ENCODE results near the gene ATCAY.
A peak's percentile ranks its signal among the peaks of the same experiment; 100 is the strongest.

Gene ATCAY

DNA sequence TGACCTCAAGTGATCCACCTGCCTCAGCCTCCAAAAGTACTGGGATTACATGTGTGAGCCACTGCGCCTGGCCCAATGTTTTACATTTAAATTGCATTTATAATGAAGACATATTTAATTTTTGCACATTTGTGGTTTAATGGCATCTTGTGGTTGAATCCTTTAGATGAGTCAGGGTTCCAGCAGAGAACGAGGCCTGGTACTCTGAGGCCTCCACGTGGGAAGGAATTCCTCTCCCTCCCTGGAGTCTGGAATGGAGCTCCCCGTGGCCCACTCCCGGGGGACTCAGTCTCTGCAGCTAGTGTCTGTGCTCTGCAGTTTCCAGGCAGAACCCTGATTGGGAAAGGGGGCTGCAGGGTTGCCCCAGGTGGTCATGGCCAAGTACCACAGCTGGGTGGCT, 35.9 kb upstream of the ATCAY start:
- peak; percentile 69 for DNase-seq (ENCODE audit: low read depth, low spot score)
- no peak overlapping the region for H3K4me3 ChIP-seq (ENCODE audit: low read depth, low read length)
- in situ Hi-C loops (cut with HindIII; ENCODE audit: low sequenced_read_pairs) = no loop called here
- TF ChIP-seq, protein P1, sequence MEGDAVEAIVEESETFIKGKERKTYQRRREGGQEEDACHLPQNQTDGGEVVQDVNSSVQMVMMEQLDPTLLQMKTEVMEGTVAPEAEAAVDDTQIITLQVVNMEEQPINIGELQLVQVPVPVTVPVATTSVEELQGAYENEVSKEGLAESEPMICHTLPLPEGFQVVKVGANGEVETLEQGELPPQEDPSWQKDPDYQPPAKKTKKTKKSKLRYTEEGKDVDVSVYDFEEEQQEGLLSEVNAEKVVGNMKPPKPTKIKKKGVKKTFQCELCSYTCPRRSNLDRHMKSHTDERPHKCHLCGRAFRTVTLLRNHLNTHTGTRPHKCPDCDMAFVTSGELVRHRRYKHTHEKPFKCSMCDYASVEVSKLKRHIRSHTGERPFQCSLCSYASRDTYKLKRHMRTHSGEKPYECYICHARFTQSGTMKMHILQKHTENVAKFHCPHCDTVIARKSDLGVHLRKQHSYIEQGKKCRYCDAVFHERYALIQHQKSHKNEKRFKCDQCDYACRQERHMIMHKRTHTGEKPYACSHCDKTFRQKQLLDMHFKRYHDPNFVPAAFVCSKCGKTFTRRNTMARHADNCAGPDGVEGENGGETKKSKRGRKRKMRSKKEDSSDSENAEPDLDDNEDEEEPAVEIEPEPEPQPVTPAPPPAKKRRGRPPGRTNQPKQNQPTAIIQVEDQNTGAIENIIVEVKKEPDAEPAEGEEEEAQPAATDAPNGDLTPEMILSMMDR (IDR thresholded peaks at IDR 0.05; ENCODE audit: low read depth, low read length) = no peak

DNA sequence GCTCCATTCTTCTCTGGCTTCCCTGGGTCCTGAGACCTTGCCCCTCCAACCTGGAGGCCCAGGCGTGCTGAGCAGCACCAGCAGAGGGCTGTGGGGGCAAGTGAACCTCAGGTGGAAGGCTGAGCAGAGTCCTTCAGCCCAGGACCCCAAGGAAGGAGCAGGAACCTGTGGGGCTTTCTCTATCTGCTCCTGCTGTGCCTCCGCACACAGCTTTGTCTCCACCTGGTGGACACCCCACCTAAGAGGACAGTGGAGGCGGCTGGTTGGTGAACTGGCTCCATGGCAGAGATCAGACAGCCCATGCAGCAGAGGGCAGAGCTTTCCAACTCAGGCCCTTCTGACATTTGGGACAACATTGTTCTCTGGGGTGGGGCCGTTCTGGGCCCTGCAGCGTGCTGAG, 31.4 kb upstream of the ATCAY start:
- H3K4me3 ChIP-seq (ENCODE audit: low read depth, low read length) = no peak overlapping the region
- DNase-seq (ENCODE audit: low read depth, low spot score) = no peak
- in situ Hi-C loops (cut with HindIII; ENCODE audit: low sequenced_read_pairs) = no loop called here
- TF ChIP-seq, protein P1 (IDR thresholded peaks at IDR 0.05; ENCODE audit: low read depth, low read length) = peak; percentile 48

DNA sequence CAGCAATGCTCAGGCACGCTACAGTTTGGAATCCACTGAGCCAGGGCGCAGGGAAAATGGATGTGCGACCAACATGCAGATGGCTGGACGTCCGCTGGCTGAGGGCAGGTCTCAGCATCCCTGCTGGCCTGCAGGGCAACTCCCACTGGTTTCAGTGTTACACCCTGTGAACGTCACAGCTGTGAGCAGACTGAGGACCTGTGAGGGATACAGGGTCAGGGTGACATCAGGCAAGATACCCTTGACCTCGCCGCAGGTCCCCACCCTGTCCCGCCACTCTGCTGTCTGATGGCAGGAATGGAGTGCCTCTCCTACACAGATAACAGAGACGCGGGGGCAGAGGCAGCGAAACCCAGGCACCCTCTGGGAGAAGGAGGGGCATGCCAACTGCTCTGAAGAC, 30.7 kb upstream of the ATCAY start:
- DNase-seq (ENCODE audit: low read depth, low spot score) = no peak
- in situ Hi-C loops (cut with HindIII; ENCODE audit: low sequenced_read_pairs) = no loop called here
- TF ChIP-seq, protein P1 (IDR thresholded peaks at IDR 0.05; ENCODE audit: low read depth, low read length) = no peak
- H3K4me3 ChIP-seq (ENCODE audit: low read depth, low read length) = no peak overlapping the region

DNA sequence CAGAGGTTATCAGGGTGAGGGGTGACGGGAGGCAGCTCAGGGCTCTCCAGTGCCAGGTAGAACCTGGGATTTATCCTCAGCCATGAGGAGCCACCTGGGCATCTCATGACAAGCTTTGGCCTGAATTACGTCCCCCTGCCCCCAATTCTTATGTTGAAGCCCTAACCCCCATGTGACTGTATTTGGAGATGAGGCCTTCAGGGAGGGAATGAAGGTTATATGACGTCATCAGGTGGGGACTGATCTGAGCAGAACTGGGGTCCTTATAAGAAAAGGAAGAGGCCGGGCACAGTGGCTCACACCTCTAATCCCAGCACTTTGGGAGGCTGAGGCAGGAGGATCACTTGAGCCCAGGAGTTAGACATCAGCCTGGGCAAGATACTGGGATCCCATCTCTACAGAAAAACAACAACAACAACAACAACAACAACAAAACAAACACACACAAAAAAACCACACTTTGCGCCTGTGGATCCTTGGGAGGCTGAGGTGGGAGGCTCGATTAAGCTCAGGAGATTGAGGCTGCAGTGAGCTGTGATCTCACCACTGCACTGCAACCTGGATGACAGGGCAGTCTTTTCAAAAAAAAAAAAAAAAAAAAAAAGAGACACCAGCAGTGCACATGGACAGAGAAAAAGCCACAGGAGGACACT, 30.0 kb upstream of the ATCAY start:
- no peak overlapping the region for H3K4me3 ChIP-seq (ENCODE audit: low read depth, low read length)
- in situ Hi-C loops (cut with HindIII; ENCODE audit: low sequenced_read_pairs) = no loop called here
- TF ChIP-seq, protein P1 (IDR thresholded peaks at IDR 0.05; ENCODE audit: low read depth, low read length) = no peak
- no peak for DNase-seq (ENCODE audit: low read depth, low spot score)

DNA sequence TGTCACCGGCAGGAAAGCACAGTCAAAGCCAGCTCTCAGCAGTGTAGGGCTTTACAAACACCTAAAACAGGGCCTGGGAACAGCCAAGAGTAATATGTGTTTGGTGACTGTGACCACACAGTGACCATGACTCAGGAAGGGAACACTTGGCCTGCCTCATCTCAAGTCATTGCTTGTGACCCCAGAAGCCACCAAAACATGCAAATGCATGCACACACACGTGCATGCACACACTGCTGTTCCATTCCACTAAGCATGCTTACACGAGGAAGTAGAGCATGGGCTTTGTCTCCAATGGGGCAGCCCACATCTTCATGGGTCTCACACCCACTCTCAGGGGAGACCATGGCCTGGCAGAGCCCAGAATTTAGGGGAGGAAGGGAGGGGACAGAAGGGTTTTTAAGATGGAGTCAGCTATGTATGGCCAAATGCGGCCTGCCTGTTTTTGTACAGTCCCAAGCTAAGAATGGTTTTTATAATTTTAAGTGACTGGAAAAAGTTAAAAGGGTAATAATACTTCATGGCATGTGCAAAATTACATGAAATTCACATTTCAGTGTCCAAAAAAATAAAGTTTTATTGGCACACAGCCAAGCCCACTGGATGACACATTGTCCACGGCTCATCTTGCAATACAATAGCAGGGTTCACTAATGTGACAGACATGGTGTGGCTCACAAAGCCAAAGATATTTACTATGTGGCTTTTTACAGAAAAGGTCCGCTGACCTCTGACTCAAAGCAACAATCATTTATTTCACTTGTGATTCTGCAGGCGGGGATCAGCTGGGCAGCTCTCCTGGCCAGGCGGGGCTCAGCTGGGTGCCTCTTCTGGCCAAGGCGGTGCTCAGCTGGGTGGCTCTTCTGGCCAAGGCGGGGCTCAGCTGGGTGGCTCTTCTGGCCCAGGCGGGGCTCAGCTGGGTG, 29.0 kb upstream of the ATCAY start:
- in situ Hi-C loops (cut with HindIII; ENCODE audit: low sequenced_read_pairs) = no loop called here
- peak; percentile 13 for DNase-seq (ENCODE audit: low read depth, low spot score)
- no peak overlapping the region for H3K4me3 ChIP-seq (ENCODE audit: low read depth, low read length)
- TF ChIP-seq, protein P1 (IDR thresholded peaks at IDR 0.05; ENCODE audit: low read depth, low read length) = no peak

DNA sequence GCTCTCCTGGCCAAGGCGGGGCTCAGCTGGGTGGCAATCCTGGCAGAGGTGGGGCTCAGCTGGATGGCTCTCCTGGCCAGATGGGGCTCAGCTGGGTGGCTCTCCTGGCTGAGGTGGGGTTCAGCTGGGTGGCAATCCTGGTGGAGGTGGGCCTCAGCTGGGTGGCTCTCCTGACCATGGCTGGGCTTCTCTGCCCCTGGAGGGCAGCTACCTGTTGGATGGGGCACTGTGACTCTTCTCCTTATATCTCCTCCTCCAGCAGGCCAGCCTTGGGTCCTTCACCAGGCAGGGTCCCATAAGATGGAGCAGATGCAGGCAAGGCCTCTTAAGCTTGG, 28.3 kb upstream of the ATCAY start:
- in situ Hi-C loops (cut with HindIII; ENCODE audit: low sequenced_read_pairs) = no loop called here

More for the DNA sequence above, 28.3 kb upstream of the ATCAY start:
- TF ChIP-seq, protein P1 (IDR thresholded peaks at IDR 0.05; ENCODE audit: low read depth, low read length) = no peak
- no peak for DNase-seq (ENCODE audit: low read depth, low spot score)
- no peak overlapping the region for H3K4me3 ChIP-seq (ENCODE audit: low read depth, low read length)

Data from astrocyte of the spinal cord (primary cell).